ENCODE results near the gene SNX2.

GRCh38 chr5:122774861-122775549 is at the start of gene SNX2:
- TF ChIP-seq CTCF (IDR thresholded peaks at IDR 0.05) = peak; percentile 18
- no peak for TF ChIP-seq ZFX (IDR thresholded peaks at IDR 0.05; ENCODE audit: borderline replicate concordance)
